Superior temporal gyrus (tissue), 1 donor: ENCODE results near the gene PRPF39.
"Not testable (repeated sequence)": the region's sequence is repeated elsewhere in the genome, so short reads cannot be mapped to it uniquely, and the experiment has no call there.

Source experiments
- DNase-seq: peaks from one replicate; pipeline ENCODE4 v3.0.0-alpha.2; 2016; ENCODE audit errors: extremely low spot score

PRPF39 gene, protein sequence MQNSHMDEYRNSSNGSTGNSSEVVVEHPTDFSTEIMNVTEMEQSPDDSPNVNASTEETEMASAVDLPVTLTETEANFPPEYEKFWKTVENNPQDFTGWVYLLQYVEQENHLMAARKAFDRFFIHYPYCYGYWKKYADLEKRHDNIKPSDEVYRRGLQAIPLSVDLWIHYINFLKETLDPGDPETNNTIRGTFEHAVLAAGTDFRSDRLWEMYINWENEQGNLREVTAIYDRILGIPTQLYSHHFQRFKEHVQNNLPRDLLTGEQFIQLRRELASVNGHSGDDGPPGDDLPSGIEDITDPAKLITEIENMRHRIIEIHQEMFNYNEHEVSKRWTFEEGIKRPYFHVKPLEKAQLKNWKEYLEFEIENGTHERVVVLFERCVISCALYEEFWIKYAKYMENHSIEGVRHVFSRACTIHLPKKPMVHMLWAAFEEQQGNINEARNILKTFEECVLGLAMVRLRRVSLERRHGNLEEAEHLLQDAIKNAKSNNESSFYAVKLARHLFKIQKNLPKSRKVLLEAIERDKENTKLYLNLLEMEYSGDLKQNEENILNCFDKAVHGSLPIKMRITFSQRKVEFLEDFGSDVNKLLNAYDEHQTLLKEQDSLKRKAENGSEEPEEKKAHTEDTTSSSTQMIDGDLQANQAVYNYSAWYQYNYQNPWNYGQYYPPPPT

DNA sequence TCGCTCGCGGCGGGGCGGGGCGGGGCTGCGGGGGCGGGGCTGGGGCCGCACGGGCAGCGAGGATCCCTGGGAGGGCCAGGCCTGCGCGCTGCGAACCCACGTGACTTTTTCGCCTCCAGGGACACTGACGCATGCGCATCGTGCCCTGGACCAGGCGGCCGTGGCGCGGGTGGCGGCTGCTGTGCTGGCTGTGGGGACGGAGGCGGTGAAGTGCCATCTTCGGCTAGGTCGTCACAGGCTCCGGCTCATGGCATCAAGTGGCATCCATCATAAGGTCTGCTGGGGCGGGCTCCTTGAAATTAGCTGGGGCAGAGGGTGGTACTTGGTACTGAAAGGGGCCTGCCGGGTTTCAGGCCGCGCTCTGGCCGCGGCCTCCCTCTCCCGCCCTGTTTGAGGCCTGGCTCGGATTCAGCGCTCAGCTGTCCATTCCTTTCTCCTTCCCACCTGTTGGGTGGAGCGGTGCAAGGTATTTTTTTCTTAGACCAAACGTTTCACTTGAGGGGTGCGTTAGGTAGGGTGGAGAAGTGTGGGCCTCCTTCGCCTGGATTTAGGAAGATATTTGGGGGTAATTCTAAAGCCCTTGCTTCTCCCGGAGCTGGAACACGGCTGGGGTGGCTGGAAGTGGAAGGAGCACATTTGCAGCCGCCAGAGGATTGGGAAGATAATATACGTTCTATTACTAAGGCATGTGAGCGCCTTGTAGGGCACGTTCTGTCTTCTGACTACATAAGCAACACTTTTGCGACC lies at the start of gene PRPF39:
Gene PRPF39 (plus strand): TSS at position 141 of the 747 bp plus-strand sequence. CDS start 11,124 bp downstream, outside the sequence.
- DNase-seq = peak; percentile 96

- no peak for DNase-seq
These were observed 49.2 kb upstream of the PRPF39 start for GRCh38 chr14:45034730-45035129.

DNA sequence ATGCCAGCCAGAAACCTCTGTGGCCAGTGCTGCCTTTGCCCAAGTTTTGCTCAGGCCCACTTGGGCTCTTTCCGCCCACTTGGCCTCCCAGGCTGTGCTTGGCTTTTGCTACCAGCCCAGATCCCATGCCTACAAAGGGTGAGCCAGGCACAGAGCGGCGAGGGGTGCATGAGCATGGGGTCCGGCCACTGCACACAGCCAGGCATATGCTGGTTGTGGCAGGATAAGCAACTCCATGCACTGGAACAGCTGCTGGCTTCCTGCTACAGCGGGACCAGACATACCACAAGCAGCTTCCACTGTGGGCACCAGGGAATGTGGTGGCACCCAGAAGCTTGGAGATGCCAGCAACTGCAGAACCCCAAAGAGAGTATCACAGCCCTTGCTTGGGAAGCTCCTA lies 45.7 kb upstream of the PRPF39 start:
- no peak for DNase-seq

DNA sequence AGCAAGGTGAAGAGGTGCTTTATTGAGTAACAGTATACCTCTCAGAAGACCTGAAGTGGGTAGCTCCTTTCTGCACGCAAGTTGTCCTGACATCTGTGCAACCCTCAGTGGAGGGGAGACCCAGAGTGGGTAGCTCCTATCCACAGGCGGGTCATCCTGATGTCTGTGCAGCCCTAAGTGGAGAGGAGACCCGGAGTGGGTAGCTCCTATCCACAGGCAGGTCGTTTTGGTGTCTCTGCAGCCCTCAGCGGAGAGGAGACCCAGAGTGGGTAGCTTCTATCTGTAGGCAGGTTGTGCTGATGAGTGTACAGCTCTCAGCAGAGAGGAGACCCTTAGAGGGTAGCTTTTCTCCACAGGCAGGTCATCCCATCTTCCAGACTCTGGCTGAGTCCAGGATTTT lies 45.1 kb upstream of the PRPF39 start:
- DNase-seq = no peak

GRCh38 chr14:45039390-45039789 lies 44.5 kb upstream of the PRPF39 start:
- no peak for DNase-seq

DNA sequence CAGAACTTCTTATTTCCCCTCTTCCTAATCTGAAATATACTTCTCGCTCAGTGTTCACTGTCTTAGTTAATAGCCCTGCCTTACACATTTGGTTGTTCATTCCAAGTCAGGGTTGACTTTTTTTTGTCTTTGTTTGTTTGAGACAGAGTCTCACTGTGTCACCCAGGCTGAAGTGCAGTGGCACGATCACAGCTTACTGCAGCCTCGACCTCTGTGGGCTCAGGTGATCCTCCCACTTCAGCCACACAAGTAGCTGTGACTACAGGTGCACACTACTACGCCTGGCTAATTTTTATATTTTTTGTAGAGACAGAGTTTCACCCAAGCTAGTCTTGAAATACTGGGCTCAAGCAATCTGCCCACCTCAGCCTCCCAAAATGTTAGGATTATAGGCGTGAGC lies 42.3 kb upstream of the PRPF39 start:
- DNase-seq = no peak

DNA sequence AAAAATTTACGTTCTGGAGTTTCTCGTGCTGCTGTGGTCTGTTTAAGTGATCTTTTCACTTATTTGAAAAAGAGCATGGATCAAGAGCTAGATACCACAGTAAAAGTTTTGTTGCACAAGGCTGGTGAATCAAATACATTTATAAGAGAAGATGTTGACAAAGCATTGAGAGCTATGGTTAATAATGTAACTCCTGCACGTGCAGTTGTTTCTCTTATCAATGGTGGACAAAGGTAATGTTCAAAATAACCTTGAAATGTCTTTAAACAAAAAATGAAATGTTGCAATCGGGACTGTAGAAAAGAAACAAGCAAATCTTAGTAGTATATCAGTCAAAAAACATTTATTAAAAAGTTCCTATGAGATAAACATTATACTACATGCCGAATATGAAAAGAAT lies 39.3 kb upstream of the PRPF39 start:
- no peak for DNase-seq

- no peak for DNase-seq
These were observed 35.5 kb upstream of the PRPF39 start for GRCh38 chr14:45048385-45048784.

DNA sequence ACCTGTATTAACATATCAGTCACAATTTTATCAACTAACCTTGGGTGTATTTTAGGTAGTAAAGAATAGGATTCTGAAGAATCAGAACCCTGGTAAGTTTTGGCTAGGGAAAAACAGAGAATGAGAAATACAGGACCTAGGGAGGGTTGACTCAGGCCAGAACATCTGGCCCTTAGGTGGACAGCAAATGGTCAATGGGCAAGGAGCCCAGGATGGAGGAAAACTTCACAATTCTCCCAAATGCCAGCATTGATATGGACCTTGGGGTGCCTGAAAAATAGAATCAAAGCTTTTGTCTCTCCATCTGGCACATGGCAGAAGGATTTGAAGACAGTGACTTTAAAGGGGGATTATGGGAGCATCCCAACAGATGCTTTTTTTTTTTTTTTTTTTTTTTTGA lies 32.7 kb upstream of the PRPF39 start:
- peak; percentile 33 for DNase-seq

DNA sequence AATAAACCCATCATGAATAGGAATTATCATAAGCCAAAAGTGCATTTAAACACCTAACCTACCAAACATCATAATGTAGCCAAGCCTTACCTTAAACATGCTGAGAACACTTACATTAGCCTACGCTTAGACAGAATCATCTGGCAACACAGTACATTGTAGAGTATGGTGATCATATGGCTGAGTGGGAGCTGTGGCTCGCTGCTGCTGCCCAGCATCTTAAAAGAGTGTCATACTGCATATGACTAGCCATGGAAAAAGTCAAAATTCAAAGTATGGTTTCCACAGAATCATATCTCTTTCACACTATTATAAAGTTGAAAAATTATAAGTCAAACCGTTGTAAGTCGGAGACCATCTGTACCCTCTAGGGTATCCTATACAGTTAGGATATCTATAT lies 32.0 kb upstream of the PRPF39 start:
- peak; percentile 28 for DNase-seq

- DNase-seq = no peak
These were observed 26.6 kb upstream of the PRPF39 start for GRCh38 chr14:45057349-45057748.

- no peak for DNase-seq
These were observed 26.0 kb upstream of the PRPF39 start for GRCh38 chr14:45057881-45058364.

- DNase-seq = no peak
These were observed 23.4 kb upstream of the PRPF39 start for GRCh38 chr14:45060551-45060950.

DNA sequence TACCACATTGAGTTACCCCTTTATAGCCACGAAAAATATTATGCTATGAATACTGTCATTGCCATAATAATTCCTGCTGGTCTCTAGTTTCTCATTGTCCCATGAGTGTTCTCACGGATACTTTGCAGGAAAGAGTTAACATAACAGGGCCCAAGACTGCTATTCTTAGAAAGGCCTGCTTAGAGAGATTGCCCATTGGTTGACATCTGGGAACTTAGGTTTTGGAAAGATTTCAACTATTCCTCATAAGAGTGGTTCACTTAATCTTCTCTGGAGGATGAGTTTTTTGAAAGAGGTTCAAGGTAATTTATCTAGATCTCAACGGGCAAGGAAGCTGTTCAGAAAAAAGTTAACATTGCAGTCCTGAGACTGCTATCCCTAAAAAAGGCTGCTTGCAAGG lies 18.4 kb upstream of the PRPF39 start:
- DNase-seq = no peak

GRCh38 chr14:45065956-45066355 lies 18.0 kb upstream of the PRPF39 start:
- DNase-seq = no peak

DNA sequence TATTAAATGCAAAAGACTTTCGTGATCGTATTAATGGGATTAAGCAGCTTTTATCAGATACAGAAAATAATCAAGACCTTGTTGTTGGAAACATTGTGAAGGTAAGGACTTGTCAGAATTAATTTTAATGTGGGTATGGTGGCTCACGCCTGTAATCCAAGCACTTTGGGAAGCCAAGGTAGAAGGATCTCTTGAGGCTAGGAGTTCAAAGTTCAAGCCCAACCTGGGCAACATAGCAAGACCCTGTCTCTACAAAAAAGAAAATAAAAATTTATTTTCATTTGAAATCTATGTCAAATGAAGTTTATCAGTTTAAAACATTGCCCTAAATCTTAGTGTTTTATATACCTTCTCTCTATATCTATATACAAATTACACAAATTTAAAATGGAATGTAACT lies 17.2 kb upstream of the PRPF39 start:
- DNase-seq = no peak

DNA sequence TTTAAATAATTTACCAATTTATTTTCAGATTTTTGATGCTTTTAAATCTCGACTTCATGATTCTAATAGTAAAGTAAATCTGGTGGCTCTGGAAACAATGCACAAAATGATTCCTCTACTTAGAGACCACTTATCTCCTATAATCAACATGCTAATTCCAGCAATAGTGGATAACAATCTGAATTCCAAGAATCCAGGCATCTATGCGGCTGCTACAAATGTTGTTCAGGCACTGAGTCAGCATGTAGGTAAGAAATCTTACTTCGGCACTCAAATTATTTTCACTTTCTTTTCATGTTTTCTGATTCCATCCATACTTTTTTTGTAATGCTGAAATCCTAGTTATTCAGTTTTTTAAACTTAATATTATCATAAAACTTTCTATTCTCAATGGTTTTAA lies 15.5 kb upstream of the PRPF39 start:
- no peak for DNase-seq

- no peak for DNase-seq
These were observed 13.7 kb upstream of the PRPF39 start for GRCh38 chr14:45070215-45070614.

GRCh38 chr14:45072126-45072525 lies 11.8 kb upstream of the PRPF39 start:
- no peak for DNase-seq

GRCh38 chr14:45073231-45073879 lies 10.6 kb upstream of the PRPF39 start:
- DNase-seq = no peak

GRCh38 chr14:45078323-45078722 lies 5.6 kb upstream of the PRPF39 start:
- DNase-seq = no peak

DNA sequence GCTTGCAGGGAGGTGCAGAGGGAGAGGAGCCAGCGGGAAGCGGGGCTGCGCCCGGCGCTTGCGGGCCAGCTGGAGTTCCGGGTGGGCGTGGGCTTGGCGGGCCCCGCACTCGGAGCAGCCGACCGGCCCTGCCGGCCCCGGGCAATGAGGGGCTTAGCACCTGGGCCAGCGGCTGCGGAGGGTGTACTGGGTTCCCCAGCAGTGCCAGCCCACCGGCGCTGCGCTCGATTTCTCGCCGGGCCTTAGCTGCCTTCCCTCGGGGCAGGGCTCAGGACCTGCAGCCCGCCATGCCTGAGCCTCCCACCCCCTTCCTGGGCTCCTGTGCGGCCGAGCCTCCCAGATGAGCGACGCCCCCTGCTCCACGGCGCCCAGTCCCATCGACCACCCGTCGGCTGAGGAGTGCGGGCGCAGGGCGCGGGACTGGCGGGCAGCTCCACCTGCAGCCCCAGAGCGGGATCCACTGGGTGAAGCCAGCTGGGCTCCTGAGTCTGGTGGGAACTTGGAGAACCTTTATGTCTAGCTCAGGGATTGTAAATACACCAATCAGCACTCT lies 3.4 kb upstream of the PRPF39 start:
- not testable (repeated sequence) for DNase-seq
